Hindlimb muscle (tissue), 1 donor: Measurements from ENCODE around the gene PGAM2. TPM values are rescaled to one million over a fixed set of nuclear protein-coding genes. Genes with fewer than 3 reads are reported as not detected.

Experiments
- DNase-seq: peaks from one replicate; pipeline ENCODE4 v3.0.0-alpha.2; 2013
- polyA plus RNA-seq: library from polyadenylated mRNA; unstranded; fragments of 120-200 nt; gene quantifications from one replicate; pipeline ENCODE4 v1.2.1, GENCODE V29; 2013; ENCODE audit not compliant: insufficient read length

Gene PGAM2
- polyA plus RNA-seq, 1 donor, result 319 TPM

DNA sequence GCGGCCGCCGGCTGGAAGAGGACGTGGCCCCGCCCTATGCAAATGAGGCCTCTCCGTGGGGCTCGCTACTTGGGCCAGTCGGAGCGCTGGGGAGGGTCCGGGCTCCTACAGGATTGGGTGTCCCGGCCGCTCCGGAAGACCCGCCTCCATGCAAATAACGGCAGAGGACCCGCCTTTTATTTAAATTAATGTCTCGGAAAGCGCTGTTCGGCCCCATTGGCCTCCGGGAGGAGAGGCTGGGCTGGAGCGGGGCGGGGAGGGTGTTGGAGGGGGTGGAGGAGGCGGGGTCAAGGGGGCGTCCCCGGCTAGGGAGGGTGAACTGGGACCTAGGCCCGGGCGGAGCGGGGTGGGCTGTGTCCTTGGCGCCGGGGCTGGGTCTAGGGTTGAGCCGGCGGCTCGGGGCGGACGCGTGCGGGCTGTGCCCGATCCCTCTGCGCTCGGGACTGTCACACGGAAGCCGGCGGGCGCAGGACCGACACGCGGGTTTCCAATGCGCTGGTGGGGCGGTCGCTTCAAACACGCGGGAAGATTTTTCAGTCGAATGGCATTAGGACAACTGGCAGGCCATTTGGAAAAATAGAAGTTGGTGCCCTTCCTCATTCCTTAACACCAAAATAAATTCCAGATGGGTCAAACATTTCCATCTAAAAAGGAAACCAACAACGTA lies 17.3 kb upstream of the PGAM2 start:
- peak; percentile 97 for DNase-seq

GRCh38 chr7:44081266-44081748 lies 15.9 kb upstream of the PGAM2 start:
- DNase-seq, result no peak

DNA sequence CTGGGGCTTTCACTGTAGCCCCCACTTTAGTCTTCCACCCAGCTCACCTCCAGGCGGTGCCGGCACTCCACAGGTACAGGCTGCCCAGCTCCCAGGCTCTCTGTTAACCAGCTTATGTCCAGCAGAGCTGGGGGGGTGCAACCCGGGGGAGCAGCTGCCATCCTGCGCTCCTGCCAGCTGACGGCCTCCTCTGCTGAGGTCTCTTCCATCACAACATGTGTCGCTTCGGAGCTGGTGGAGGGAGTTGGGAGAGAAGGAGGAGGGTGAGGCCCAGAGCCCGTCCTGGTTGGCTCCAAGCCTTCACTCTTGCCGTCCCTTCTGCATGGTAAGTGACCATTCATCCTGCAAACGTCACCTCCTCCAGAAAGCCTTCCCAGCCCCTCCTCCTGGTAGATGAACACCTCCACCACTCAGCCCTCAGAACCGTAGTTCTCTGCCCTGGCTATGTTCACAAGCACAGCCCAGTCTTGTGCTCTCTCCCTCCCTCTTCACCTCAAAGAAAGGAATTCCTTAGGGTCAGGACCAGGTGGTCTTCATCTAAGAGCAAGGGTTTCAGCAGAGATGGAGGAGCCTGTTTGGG lies 15.4 kb upstream of the PGAM2 start:
- DNase-seq, result no peak

DNA sequence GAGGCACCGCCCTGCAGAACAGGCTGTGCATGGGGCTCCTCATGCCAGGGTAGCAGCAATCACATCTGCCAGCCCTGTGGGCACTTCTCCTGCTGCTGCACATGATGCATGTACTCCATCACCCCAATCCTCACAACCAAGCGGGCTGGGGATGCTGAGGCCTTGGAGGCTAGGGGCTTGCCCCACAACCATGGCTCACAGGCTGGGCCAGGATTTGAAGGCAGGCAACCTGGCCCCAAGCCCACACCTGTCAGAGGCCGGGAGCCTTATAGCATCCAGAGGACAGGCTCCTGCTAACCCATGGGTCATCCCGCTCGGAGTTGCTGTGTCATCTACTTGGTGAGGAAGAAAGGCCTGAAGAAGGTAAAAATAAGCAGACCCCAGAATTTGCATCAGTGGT lies 14.8 kb upstream of the PGAM2 start:
- no peak for DNase-seq

- DNase-seq, result no peak
Measured at GRCh38 chr7:44079331-44080021, 14.1 kb upstream of the PGAM2 start.

GRCh38 chr7:44078521-44078920 lies 13.2 kb upstream of the PGAM2 start:
- no peak for DNase-seq

DNA sequence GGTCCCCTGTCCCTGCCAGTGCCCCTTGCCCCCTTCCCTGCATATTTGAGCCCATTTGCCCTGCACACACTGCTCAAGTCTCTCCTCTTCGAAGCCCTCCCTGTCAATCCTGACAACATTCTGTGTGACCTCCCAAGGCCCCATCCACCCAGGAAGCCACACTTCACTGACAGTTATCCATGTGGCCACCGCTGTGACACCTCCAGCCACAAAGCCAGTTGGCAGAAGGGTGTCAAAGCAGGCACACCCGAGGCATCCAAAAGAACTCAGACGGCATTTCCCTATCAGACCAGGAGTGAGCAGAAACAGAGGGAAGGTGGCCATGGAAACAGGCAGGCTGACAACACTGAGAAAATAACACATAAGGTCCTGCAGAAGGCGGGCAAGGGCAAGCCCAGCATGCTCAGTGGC lies 12.3 kb upstream of the PGAM2 start:
- no peak for DNase-seq

- DNase-seq, result no peak
Measured at GRCh38 chr7:44077061-44077460, 11.7 kb upstream of the PGAM2 start.

GRCh38 chr7:44076101-44076895 lies 10.9 kb upstream of the PGAM2 start:
- no peak for DNase-seq

- DNase-seq, result no peak
Measured at GRCh38 chr7:44075296-44076075, 10.1 kb upstream of the PGAM2 start.

DNA sequence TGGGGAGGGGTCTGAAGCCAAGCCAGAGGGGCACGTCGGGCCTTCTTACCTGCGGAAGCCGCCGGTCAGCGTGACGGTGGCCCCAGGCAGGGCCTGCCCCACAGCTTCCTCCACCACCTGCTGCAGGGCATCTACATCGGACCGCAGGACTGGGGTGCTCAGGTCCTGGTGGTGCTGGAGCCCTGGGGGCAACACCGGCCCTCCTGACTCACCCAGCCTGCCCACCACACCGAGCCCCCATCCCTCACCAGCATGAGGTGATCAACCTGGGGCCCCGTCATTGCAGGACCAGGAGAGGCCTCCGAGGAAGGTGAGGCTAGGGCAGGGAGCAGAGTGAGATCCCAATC lies 9.0 kb upstream of the PGAM2 start:
- no peak for DNase-seq

DNA sequence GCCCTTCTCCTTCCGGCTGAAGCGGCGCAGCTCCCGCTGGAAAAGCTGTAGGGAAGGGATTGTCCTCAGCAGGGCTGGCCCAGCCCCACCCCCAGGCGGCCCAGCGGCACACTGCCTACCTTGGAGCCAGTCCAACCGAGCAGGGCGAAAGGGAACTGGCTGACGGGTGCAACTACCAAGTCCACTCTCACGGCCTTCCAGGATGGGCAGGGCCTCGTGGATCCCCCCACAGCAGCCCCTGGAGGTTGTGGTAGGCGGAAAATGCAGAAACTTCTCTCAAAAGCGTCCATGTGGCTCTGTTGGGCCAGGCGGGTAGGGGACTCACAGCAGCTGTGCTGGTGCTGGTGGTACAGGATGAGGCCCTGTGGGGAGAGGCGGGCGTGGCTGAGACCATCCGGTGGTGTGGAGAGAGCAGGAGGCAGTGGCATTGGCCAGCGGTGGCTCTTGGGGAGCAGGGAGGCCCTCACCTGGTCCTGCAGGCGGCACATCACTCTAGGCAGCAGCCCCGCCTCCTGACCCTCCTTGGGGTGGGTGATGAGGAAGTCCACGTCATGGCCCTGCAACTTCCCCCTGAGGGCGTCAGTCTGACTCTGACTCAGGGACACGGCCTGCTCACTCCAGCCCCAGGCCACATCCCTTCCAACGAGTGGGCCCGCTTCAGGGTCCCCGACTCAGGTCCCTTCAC lies 8.4 kb upstream of the PGAM2 start:
- no peak for DNase-seq

GRCh38 chr7:44072364-44073231 lies 7.2 kb upstream of the PGAM2 start:
- no peak for DNase-seq

GRCh38 chr7:44071726-44072363 lies 6.5 kb upstream of the PGAM2 start:
- no peak for DNase-seq

DNA sequence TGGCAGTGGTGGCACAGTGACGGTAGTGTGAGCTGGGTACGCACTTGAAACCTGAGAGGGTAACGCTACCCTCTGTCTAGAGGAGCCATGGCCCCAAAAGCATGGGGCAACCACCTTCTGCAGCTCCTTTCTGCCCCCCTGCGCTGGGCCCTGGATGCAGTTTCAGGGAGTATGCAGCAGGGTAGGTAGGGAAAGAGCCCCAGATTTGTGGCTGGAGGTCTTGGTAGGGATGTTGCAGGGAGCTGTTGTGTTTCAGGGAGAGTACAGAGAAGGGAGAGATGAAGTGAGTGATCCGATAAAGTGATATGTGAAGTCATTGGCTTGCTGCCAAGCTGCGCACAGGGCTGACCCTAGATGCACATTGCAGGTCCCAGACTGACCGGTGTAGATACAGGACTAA lies 2.7 kb upstream of the PGAM2 start:
- no peak for DNase-seq

DNA sequence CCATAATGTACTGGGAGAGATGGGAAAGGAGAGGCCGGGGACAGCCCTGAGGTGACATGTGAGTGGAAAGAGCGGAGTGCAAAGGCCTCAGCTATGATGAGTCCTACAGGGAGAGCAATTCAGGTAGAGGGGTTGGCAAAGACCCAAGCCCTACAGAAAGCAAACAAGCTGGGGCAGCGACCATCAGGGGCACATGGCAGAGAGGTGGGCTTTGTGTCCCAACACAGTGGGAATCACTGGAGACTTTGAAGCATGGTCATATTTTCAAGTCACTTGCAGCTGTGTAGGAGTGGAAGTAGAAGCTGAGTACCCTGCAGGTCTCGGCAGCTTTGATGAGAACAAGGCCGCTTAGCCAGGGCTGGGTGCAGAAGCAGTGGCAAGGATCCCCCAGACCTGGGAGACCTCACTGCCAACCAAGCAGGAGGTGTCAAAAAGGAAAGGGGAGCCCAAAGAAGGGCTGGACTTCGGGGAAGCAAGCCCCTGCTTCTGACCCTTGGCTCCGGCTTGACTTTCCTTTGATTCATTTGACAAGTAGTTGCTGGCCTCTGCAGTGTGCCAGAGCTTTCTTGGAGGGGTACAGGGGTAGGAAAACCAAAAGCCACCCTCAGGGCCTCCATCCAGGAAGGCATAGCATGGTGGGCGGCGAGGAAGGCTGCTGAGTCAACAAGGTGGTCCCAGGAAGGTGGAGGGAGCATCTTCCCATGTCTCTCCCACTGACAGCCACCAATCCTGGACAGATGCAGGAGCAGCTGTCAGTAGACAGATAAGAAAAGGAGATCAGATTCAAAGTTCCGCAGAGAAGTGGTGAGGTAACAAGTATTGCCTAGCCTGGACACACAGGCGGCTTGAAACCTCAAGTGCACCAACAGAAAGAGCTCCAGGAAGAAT lies 1.9 kb upstream of the PGAM2 start:
- DNase-seq, result no peak

DNA sequence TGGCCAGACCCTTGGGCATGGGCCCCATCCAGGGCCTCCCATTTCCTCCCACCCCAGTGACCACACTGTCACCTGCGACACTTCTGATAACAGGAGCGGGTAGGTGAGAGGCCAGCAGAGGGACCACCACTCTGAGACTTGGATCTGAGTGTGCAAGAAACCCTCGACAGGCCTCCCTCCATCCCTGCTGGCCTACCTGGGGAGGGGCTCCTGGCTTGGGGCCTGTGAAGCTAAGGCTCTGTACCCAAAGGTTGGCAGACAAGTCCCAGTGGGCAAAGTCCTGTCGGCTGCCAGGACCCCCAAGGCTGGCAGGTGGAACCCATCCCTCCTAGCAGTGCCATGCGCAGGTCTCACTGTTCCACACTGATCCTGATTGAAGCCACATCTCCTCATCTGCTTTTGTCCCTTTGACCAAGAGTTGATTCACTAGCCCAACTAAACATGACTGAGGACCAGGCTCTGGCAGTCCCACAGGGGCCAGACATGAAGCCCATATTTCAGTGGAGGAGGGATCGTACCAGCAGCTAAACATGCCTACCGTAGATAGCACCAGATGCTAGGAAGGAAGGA lies 1.2 kb upstream of the PGAM2 start:
- DNase-seq, result no peak

GRCh38 chr7:44066111-44066460 lies 719 bp upstream of the PGAM2 start:
- DNase-seq, result no peak
